Embryonic facial prominence (tissue), 1 donor: Measurements from ENCODE around the gene TMCC2.
"Not testable (repeated sequence)": the region's sequence is repeated elsewhere in the genome, so short reads cannot be mapped to it uniquely, and the experiment has no call there.

Experiments used
- DNase-seq: peaks from one replicate; pipeline ENCODE4 v3.0.0-alpha.2; 2016; ENCODE audit errors: extremely low spot score

Gene TMCC2

GRCh38 chr1:205280666-205281395 is 53.1 kb downstream of the TMCC2 start:
- DNase-seq, result not testable (repeated sequence)

DNA sequence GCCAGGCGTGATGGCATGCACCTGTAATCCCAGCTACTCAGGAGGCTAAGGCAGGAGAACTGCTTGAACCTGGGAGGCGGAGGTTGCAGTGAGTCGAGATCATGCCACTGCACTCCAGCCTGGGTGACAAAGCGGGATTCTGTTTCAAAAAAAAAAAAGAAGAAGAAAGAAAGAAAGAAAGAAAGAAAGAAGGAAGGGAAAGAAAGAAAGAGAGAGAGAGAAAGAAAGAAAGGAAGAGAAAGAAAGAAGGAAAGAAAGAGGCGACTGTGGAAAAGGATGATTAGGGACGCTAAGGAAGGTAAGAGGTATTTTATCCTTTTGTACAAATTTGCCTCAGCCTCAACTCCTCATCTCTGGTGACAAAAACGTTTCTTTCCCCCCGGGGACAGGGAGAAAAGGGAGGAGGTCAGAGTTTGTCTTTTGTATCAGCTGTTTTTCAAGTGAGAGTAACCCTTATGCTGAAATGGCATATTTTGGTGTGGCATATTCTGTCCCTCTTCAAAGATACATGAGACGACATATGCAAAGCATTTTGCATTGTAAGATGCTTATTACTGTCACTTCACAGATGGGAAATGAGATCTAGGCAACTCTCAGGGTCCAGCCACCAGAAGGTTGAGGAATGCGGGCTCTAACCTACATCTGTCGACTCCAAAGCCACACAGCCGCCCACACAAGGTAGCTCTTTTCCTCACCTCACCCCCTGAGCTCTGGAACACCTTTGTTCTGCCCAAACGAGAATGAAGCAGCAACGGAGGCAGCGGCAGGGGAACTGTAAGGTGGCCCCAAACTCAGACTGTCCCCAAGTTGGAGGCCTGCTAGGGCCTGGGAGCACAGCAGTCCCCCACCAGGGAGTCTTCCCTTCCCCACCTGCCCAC is 55.8 kb downstream of the TMCC2 start:
- DNase-seq, result no peak

DNA sequence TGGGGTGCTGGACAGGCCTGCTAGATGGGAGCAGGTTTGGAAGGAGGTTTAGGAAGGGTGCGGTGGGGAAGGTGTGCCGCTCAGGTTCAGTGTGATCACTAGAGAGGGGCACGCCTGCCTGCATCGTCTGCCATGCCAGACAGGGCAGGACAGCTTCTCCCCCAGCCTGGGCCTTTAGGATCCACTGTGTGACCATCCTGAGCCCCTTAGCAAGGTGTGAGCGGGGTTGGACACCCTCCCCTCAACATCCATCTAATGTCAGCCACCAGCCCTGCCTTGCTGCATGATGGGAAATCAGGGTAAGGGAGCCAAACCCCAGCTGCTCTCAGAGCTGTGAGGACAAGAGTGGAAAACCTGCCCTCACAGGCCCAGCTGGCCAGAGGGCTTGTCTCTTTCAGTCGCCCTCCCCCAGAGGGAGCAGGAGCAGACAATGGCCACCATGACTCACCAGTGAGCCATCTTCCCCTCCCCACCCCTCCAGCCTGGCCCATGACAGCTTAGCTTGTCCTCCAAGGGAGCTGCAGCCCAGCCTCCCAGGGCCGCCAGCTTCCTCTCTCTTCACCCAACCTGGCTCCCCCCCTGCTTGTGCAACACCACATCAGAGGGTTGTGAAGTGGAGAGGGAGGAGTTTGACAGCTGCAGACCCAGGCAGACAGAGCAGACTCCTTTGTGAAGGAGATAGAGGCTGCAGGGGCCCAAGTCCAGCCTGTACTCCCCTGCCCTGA is 56.8 kb downstream of the TMCC2 start:
- no peak for DNase-seq

GRCh38 chr1:205285381-205286101 is 57.8 kb downstream of the TMCC2 start:
- no peak for DNase-seq

- DNase-seq, result no peak
Measured at GRCh38 chr1:205286335-205286950, 58.7 kb downstream of the TMCC2 start.

DNA sequence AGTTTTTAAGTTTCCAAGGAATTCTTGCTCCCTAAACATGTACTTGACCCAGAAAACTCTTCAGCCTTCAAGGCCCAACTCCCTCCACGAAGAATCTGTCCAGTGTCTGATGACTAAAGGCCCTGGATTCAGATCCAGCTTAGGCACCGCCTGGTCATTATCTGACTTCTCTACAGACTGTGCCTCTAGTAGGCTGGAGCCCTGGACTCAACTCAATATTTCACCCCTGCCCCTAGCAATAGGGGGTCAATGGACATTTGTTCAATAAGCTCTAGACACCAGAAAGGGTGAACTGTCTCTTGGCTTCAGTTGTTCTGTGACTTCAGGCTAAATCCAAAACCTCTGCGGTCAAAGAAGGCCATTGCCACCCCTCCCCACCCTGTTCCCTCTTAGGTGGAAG is 59.3 kb downstream of the TMCC2 start:
- no peak for DNase-seq

GRCh38 chr1:205287767-205288559 is 60.2 kb downstream of the TMCC2 start:
- DNase-seq, result no peak

- DNase-seq, result no peak
Measured at GRCh38 chr1:205291596-205291995, 63.9 kb downstream of the TMCC2 start.

DNA sequence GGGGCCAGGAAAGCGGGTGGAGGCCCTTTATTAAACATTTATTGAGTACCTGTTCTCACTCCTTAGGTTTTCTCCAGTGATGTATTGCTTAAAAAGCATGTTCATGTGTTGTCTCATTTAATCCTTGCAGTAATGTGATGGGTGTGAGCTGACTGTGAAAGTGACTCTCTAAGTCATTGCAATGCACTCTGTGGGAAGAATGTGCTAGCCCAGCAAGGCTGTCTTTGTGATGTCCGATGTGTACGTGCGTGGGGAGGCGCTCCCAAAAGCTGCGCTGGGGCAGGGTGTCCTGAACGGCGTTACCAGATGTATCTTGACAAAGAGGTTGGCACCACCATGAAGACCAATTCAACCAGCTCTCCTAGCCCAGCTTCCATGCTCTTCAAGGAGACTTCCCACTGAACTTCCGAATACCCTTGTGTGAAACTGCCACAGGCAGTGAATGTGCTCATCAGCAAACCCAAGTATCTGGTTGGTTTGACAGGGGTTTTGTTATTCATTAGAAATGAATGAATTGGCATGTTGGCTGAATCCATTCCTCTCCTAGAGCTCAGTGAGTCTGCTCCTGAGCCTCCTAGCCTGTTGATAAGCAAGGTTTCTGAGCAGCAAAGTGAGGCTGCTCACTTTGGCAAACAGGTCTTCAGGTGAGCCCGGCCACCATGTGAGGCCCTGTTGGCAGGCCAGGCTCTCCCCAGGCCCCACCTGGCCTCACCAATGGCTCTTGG is 65.8 kb downstream of the TMCC2 start:
- DNase-seq, result no peak

DNA sequence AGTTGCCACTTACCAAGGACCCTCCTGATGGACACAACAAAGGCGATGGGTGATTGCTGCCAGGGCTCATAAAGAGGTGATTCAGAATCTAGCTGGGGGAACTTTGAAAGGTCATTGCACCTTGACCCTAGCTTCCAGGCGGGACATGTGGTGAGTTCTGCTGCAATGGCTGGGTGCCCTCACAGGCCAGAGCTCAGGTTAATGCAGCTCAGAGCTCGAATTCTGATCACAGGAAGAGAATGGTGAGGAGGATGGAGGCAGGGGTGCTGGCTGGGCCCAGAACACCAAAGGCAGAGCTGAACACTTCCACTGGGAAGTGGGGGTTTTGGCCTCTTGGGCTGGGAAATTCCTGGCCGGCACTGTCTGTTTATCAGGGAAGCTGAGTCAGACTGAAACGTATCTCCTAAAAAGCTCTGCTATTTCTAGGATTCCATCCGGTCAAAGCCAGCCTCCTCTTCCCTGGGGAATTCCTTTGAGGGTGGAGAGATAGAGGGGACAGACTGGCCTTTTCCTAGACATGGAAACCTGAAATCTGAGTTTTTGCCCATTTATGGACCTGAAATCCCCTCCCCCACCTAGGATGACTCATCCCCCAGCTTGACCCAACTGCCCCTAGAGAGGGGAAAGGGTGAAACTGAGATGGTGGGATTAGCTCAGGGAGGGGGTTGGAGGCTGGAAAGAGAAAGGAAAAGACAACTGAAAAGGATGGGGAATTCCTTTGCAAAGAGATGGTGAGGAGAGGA is 66.6 kb downstream of the TMCC2 start:
- DNase-seq, result no peak

DNA sequence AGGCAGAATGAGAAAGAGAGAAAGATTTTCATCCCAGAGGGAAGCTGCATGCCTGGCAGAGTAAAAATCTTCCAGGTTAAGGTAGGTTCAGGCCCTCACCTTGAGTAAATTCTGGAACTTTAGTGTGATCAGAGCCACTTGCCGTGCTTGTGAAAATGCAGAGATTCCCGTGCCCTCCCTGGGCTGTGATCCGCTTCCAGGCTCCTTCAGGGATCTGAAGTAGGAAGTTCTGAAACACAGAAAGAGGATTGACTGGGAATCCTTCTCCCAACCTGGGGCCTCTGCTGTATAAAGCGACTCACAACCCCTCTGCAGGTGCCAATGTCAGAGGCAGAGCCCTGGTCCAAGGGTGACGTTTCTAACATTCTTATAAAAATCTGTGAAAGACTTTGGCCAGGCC is 67.2 kb downstream of the TMCC2 start:
- no peak for DNase-seq

DNA sequence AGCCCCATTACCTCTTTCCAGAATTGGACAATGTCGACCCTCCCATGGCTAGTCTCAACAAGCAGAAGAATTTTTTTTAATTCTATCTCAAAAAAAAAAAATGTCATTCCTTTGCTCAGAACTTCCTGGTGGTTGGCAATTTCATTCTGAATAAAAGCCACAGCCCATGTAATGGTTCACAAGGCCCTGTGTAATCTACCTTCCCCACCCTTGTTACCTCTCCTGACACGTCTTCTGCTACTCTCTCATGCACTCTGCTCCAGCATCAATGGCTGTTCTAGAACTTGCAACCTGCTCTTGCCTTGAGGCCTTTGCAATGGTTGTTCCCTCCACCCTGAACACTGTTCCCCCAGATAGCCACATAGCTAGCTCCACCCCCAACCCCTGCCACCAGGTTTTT is 68.4 kb downstream of the TMCC2 start:
- no peak for DNase-seq

DNA sequence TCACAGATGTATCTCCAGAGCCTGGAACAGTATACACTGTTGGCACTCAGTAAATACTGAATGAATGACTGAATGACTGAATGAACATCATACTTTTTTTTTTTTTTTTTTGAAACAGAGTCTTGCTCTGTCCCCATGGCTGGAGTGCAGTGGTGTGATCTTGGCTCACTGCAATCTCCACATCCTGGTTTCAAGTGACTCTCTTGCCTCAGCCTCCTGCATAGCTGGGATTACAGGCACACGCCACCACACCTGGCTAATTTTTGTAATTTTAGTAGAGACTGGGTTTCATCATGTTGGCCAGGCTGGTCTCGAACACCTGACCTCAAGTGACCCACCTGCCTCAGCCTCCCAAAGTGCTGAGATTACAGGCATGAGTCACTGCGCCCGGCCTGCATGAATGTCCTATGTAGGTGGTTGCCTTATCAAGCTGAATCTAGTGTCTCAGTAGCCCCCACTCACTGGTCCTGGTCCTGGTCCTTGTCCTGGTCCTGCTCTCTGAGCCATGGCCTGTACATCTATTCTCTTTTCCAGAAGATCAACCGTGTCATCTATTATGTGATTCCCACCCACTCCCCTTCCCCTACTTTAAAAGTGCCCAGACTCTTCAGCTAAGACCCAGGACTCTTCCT is 69.9 kb downstream of the TMCC2 start:
- not testable (repeated sequence) for DNase-seq

DNA sequence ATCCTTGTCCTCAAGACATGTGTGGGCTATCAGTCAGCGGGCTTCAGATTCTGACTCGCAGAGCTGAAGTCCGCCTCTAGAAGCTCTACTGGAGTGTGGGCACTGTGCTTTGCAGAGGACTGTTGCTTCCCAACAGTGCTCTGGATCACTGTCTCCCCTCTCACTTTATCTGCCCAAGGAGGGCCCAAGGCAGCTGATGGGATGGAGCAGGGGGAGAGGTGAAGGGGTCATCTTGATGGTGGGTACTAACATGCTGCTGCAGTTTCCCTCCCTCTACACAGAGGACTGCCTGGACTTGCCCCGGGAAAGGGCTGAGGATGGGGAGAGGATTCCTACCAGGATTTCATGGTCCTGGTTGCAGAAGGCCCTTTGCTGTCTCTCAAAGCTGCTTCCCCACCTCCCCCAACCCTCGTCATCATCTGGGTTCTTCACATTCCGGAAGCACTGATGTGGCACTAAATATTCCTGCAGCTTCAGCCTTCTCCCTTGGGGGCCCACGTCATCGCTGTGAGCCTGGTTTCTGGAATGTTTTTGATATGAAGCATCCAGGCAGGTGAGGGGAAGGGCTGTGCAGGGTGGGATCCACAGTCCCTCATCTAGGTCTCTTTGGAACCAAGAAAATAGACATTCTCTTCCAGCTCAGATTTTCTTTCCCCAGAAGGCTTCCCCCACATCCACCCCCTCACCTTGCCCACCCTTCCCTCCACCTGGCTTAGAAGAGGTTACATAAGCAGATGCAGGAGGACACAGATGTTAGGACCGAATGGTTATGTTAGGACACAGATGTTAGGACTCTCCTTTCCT is 70.6 kb downstream of the TMCC2 start:
- no peak for DNase-seq

GRCh38 chr1:205300149-205300548 is 72.4 kb downstream of the TMCC2 start:
- no peak for DNase-seq

- peak; percentile 51 for DNase-seq
Measured at GRCh38 chr1:205301205-205301821, 73.6 kb downstream of the TMCC2 start.

DNA sequence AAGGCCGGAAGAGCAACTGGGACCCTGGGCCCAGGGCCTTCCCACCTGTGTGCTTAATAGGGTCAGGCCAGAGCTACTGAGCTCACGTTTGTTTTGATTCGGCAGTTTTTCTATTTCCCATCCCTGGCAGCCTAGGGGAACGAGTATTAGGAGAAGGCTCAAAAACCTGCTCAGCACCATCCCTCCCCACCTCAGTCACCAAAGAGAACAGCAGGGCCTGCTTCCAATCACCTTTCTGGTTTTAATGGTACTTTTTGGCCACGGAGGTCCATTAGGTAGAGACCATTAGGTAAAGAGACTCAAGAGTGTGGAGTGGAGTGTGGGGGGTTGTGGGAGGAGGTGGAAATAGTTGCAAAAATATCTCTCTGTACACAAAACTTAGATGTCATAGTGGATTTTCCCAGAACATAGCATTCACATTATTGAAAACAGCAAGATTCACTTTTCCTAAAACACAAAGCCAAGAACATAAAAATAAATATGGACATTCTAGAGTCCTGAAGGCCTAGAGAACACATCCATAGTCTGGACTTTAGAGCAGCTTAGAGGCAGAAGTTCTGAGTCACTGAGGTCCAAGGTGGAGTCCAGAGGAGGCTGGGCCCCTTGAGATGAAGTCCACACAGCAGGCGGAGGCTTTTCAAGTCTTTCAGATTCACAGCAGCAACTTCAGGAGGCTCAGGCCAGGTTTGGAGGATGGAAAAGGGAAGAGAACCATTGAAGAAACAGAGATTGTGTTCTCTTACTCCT is 74.3 kb downstream of the TMCC2 start:
- no peak for DNase-seq
